Muscle layer of duodenum (tissue), 2 donors: ENCODE measurements around the gene KPNA6.
A peak's percentile ranks its signal among the peaks of the same experiment; 100 is the strongest.

Experiments
- H3K27ac ChIP-seq: one replicate; pipeline ENCODE4 v1.7.0; 2013; ENCODE audit warnings: mild to moderate bottlenecking, low read length
- H3K27me3 ChIP-seq: one replicate; pipeline ENCODE4 v1.7.0; 2013; ENCODE audit warnings: low read depth, mild to moderate bottlenecking, control low read depth, low read length
- H3K36me3 ChIP-seq, 2 donors: one replicate each; pipeline ENCODE4 v1.7.0; 2013; ENCODE audit warnings: low read length in 2 of 2, control low read depth in 1 of 2, mild to moderate bottlenecking in 1 of 2; ENCODE audit not compliant: insufficient read depth in 2 of 2, control insufficient read depth in 1 of 2
- H3K4me1 ChIP-seq, 2 donors: one replicate each; pipeline ENCODE4 v1.7.0; 2013; ENCODE audit warnings: low read length in 2 of 2, mild to moderate bottlenecking in 2 of 2, control low read depth in 1 of 2, moderate library complexity in 1 of 2; ENCODE audit not compliant: insufficient read depth in 2 of 2, control insufficient read depth in 1 of 2
- H3K4me3 ChIP-seq, 2 donors: one replicate each; pipeline ENCODE4 v1.7.0; 2013; ENCODE audit warnings: low read length in 2 of 2, low read depth in 1 of 2, mild to moderate bottlenecking in 1 of 2
- H3K9me3 ChIP-seq, 2 donors: one replicate each; pipeline ENCODE4 v1.7.0; 2013; ENCODE audit warnings: low read length in 2 of 2, control low read depth in 1 of 2, mild to moderate bottlenecking in 1 of 2; ENCODE audit not compliant: control insufficient read depth in 1 of 2
- donor health status: healthy.

The KPNA6 gene

DNA sequence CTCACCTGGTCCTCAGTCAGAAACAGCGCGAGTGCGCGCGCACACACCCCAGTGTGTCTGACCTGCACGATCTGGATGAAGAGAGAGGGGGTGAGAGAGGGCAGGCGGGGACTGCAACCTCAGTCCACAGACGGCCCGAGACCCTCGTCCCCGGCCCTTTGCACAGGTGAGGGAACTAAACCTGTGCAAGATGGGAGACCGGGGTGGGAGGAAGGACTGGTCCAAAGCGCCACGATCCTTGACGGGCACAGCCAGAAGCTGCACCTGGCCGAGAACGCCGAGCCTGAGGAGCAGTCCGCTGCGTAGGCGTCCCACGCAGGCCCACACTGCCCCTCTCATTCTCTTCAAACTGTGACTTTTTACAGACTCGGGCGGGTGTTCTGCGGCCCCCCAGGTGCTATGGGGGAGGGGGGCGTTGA, 97.1 kb downstream of the KPNA6 start:
- no peaks in the 10 kb centered on the region for H3K9me3 ChIP-seq
- H3K4me1 ChIP-seq: peaks cover 9 to 34% of the 10 kb centered on the region in 2 donors
- H3K27me3 ChIP-seq: no peaks in the 10 kb centered on the region
- peak overlapping the region; percentile 74 to 79 for H3K4me3 ChIP-seq
- no peak overlapping the region for H3K27ac ChIP-seq
- H3K36me3 ChIP-seq: no peaks in the 10 kb centered on the region

GRCh38 chr1:32205401-32206370, 97.8 kb downstream of the KPNA6 start, which contains the start of gene IQCC:
Gene IQCC (plus strand): TSS chr1:32205671. CDS start chr1:32205682, 11 bp downstream.
- H3K4me1 ChIP-seq: peaks cover 7 to 32% of the 10 kb centered on the region in 2 donors
- no peaks in the 10 kb centered on the region for H3K27me3 ChIP-seq
- no peaks in the 10 kb centered on the region for H3K9me3 ChIP-seq
- H3K36me3 ChIP-seq: no peaks in the 10 kb centered on the region
- peak within 1 kb of the TSS; percentile 74 to 79 for H3K4me3 ChIP-seq
- no peak within 1 kb of the TSS for H3K27ac ChIP-seq

DNA sequence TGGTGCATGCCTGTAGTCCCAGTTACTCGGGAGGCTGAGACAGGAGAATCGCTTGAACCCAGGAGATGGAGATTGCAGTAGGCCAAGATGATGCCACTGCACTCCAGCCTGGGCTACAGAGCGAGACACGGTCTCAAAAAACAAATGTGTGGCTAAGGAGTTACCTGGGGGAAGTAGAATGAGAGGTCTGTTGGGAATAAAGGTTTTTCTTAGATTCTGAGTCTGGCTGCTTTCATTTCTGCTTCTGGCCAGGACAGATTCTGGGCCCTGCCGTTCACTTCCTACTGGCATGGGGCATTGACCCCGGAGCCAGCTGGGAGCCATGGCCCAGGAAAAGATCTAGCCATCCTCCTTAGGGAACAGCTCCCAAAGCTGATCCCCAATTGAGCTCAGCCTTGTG, 100.6 kb downstream of the KPNA6 start:
- no peak overlapping the region for H3K27ac ChIP-seq
- H3K9me3 ChIP-seq: no peaks in the 10 kb centered on the region
- peaks cover 7 to 18% of the 10 kb centered on the region in 2 donors for H3K4me1 ChIP-seq
- H3K27me3 ChIP-seq: no peaks in the 10 kb centered on the region
- H3K4me3 ChIP-seq: no peak overlapping the region
- no peaks in the 10 kb centered on the region for H3K36me3 ChIP-seq

GRCh38 chr1:32208891-32209328, 101.1 kb downstream of the KPNA6 start, which contains the start of gene DCDC2B:
Gene DCDC2B (plus strand): TSS chr1:32209089. CDS start chr1:32209094, 5 bp downstream.
- no peaks in the 10 kb centered on the region for H3K36me3 ChIP-seq
- H3K4me1 ChIP-seq: peaks cover 7 to 18% of the 10 kb centered on the region in 2 donors
- no peak within 1 kb of the TSS for H3K27ac ChIP-seq
- H3K9me3 ChIP-seq: no peaks in the 10 kb centered on the region
- H3K27me3 ChIP-seq: no peaks in the 10 kb centered on the region
- no peak within 1 kb of the TSS for H3K4me3 ChIP-seq

DNA sequence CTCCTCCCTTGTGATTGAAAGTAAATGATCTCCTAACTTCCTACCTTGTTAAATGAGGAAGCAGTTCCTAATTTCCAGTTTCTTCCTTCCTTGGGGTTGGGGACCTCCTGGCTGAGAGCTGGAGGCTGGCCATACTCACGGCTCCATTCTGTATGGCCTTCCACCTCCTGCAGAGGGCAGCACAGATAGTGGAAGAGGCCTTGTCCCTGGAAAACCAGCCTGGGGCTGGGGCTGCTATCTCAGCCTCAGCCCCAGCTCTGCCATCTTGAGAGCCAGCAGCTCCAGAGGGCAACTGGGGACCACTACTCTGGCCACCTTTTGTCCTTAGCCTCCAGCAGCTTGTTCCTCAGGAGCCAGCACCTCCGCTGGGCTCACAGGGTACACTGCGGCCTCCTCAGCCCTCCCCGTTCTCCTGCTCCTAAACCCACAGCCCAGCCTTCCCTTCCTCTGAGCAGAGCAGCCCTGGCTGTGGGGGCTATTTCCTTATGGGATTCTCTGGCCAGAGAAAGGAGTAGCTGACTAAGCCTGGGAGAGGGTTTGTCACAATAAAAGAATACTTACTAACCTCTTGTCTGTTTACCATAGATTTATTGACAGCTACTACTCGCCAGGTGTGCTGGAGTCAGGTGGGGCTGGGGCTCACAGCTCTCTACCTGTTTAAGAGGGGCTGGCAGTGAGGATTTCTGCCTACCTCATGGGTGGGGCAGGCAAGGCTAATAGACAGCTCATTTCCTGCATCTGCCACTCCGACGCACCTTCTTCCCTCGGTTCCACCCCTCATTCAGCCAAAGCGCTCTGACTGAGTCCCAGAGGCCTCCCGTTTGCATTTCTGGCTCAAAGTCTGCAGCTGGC, 108.0 kb downstream of the KPNA6 start:
- H3K4me3 ChIP-seq: no peak overlapping the region
- no peaks in the 10 kb centered on the region for H3K27me3 ChIP-seq
- H3K36me3 ChIP-seq: peaks cover 35 to 40% of the 10 kb centered on the region in 2 donors
- no peaks in the 10 kb centered on the region for H3K9me3 ChIP-seq
- peaks cover 1 to 3% of the 10 kb centered on the region in 2 donors for H3K4me1 ChIP-seq
- peak overlapping the region; percentile 20 for H3K27ac ChIP-seq

GRCh38 chr1:32216566-32216965, 108.7 kb downstream of the KPNA6 start:
- Histone ChIP-seq H3K27ac (peak overlapping the region; percentile 20), H3K9me3 (no peaks in the 10 kb centered on the region), H3K27me3 (no peaks in the 10 kb centered on the region), H3K4me3 (no peak overlapping the region), H3K4me1 (peaks cover 8 to 10% of the 10 kb centered on the region in 2 donors), H3K36me3 (peaks cover 35 to 40% of the 10 kb centered on the region in 2 donors)

- Histone ChIP-seq H3K27ac (no peak overlapping the region), H3K9me3 (no peaks in the 10 kb centered on the region), H3K4me3 (no peak overlapping the region), H3K36me3 (peaks cover 39 to 40% of the 10 kb centered on the region in 2 donors), H3K27me3 (no peaks in the 10 kb centered on the region), H3K4me1 (peaks cover 15 to 24% of the 10 kb centered on the region in 2 donors)
Measured at GRCh38 chr1:32219022-32219421, 111.2 kb downstream of the KPNA6 start.

DNA sequence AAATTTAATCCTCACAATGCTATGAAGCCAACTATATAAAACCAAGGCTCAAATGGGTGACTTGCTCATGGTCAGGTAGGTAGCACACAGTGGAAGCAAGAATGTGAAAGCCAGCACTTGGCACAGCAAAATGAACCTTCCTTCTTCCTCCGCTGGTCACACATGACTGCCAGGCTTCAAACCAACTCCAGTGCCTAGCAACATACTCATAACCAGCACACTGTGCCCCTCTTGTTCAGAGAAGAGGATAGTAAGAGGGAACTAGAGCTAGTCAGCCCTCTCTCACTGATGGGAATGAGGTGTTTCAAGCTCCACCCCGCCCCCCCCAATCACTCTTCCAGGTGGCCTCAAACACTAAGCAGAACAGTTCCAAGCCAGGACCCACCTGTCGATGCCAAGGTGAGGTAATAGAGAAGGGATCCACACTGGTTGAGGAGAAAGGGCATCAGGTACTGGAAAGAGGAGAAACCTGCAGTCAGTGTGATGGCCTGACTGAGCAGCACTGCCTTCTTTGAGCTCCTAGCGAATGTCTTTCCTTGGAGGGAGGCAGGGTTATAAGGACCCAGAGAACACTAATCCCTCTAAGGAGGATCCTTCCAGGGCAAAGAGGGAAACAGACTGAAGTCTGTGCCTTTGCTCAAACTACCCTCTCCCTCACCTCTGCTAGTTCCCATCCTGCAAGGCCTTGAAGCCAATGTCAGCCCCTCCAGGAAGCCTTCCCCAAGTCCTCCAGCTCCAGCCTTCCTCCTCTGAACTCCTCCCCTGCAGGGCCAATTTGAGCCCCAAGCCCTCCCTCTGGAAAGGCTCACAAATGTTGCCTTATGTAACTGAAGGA, 113.1 kb downstream of the KPNA6 start:
- Histone ChIP-seq H3K4me1 (peaks cover 16 to 27% of the 10 kb centered on the region in 2 donors), H3K9me3 (no peaks in the 10 kb centered on the region), H3K27ac (peak overlapping the region; percentile 100), H3K27me3 (no peaks in the 10 kb centered on the region), H3K36me3 (peaks cover 23 to 36% of the 10 kb centered on the region in 2 donors), H3K4me3 (peak overlapping the region; percentile 68 to 98)

DNA sequence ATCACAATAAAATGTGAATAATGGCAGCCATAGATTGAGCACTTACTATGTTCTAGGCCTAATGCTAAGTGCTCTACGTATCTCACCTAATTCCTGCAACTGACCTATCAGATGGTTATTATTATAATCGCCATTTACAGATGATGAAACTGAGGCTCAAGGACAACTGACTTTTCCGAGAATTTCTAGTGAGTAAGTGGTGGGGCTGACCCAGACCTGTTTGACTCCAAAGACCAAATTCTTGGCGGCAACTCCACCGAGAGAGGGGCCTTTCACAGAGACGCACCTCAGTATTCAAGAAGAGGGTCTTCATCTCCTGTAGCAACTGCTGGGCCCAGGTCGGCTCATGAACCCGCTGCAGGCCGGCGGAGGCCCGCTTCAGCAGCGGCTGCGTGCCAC, 113.7 kb downstream of the KPNA6 start:
- Histone ChIP-seq H3K9me3 (no peaks in the 10 kb centered on the region), H3K36me3 (peaks cover 23 to 34% of the 10 kb centered on the region in 2 donors)

GRCh38 chr1:32221980-32222755, 114.3 kb downstream of the KPNA6 start, which contains the start of the genes EIF3I and TMEM234:
Gene EIF3I (plus strand): TSS chr1:32222407. CDS start chr1:32222442, 35 bp downstream.
Gene TMEM234 (minus strand): TSS chr1:32222353. CDS start chr1:32222322, 31 bp downstream.
- Histone ChIP-seq H3K27ac (peak within 1 kb of the TSS; percentile 100), H3K27me3 (no peaks in the 10 kb centered on the region), H3K9me3 (no peaks in the 10 kb centered on the region), H3K4me1 (peaks cover 16 to 27% of the 10 kb centered on the region in 2 donors), H3K4me3 (peak within 1 kb of the TSS; percentile 68 to 98), H3K36me3 (peaks cover 18 to 28% of the 10 kb centered on the region in 2 donors)

More for the DNA sequence above, 113.7 kb downstream of the KPNA6 start:
- H3K4me3 ChIP-seq: peak overlapping the region; percentile 68 to 98
- H3K27me3 ChIP-seq: no peaks in the 10 kb centered on the region
- peaks cover 16 to 27% of the 10 kb centered on the region in 2 donors for H3K4me1 ChIP-seq
- peak overlapping the region; percentile 100 for H3K27ac ChIP-seq
